ENCODE data around the gene DAPK2.
A peak's percentile ranks its signal among the peaks of the same experiment; 100 is the strongest.

GRCh38 chr15:64046421-64047153, at the start of gene DAPK2:
- no peak for TF ChIP-seq POLR2A (IDR thresholded peaks at IDR 0.05)
- TF ChIP-seq CTCF (IDR thresholded peaks at IDR 0.05) = peak; percentile 67 to 83 (median 71)
- TF ChIP-seq EP300 (IDR thresholded peaks at IDR 0.05; ENCODE audit: low read depth) = no peak

Measured in transverse colon (tissue), 3 donors.